ENCODE results near the gene CD83.
"Not testable (repeated sequence)": the region's sequence is repeated elsewhere in the genome, so short reads cannot be mapped to it uniquely, and the experiment has no call there.

CD83 gene

DNA sequence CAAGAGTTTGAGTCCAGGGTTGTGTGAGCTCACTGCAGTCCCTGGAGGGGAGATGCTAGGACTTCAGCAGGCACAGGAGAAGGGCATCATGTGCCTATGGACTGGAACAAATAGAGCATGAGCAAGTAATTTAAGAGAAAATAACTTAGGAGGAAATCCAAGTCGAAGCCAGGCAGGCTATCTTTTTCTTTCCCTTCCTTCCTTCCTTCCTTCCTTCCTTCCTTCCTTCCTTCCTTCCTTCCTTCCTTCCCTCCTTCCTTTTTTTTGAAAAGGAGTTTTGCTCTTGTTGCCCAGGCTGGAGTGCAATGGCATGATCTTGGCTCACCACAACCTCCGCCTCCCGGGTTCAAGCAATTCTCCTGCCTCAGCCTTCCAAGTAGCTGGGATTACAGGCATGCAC lies 33.7 kb downstream of the CD83 start:
- DNase-seq: not testable (repeated sequence)

GRCh38 chr6:14151773-14152172 lies 34.2 kb downstream of the CD83 start:
- no peak for DNase-seq

DNA sequence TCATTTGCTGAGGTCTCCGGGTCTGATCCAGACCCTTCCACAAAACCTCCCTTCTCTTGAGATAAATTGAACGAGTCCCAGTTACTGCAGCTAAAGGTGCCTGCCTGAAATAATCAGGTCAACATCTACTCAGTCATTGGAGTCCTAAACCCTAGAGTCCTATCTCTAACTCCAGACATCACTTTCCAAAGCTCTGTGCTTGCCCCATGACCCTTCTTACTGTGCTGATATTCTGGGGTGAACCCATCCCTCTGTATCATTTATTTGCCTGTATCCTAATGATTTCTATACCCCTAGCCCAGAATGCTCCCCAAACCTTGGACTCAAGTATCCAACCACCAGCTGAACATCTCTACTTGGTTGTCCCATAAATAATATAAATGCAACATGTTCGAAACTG lies 35.7 kb downstream of the CD83 start:
- no peak for DNase-seq

GRCh38 chr6:14159090-14159489 lies 41.5 kb downstream of the CD83 start:
- DNase-seq: no peak

GRCh38 chr6:14162826-14163225 lies 45.3 kb downstream of the CD83 start:
- no peak for DNase-seq

- no peak for DNase-seq
Observed at GRCh38 chr6:14165091-14165490, 47.5 kb downstream of the CD83 start.

GRCh38 chr6:14166839-14167238 lies 49.3 kb downstream of the CD83 start:
- no peak for DNase-seq

DNA sequence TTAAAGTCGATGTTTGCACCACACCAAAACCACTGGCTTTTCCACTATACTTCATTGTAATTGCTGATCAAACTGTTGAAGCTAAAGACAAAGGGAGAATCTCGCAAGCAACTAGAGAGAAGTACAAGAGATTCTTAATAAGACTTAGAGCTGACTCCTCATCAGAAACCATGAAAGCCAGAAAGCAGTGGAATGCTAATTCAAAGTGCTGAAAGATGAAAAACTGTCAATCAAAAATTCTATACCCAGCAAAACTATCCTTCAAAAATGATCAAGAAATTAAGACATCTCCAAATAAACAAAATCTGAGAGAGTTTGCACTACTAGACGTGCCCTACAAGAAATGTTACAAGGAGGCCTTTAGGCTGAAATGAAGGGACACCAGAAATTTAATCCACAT lies 52.6 kb downstream of the CD83 start:
- no peak for DNase-seq

DNA sequence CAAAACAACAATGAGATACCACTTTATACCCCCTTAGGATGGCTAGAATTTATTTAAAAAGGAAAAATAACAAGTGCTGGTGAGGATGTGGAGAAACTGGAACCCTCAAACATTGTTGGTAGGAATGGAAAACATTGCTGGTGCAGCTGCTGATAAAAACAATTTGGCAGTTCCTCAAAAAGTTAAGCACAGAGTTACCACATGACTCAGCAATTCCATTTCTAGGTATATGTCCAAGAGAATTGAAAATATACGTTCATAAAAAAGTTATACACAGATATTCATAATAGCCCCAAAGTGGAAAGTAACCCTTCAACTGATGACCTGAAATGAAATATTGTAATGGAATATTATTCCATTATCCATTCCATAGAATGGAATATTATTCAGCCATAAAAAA lies 55.0 kb downstream of the CD83 start:
- DNase-seq: no peak

- DNase-seq: no peak
Observed at GRCh38 chr6:14174226-14174625, 56.7 kb downstream of the CD83 start.

- no peak for DNase-seq
Observed at GRCh38 chr6:14174996-14175395, 57.4 kb downstream of the CD83 start.

DNA sequence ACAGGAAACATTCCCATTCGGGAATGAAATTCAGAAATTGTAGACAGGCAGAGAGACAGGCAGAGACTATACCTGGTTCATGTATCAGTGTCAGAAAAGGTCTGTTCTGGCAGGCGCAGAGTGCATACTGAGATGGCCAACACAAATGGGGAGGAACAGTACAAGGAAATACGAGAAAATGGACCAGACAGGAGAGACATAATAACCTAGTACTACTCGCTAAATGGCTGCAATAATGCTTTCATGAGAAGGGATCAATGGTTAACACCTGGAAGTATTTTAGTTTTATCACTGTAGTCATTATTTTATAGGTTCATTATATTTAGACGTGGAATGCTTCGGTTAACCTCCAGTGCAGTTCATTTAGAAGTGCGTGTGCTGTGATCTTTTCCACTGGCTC lies 58.9 kb downstream of the CD83 start:
- no peak for DNase-seq

DNA sequence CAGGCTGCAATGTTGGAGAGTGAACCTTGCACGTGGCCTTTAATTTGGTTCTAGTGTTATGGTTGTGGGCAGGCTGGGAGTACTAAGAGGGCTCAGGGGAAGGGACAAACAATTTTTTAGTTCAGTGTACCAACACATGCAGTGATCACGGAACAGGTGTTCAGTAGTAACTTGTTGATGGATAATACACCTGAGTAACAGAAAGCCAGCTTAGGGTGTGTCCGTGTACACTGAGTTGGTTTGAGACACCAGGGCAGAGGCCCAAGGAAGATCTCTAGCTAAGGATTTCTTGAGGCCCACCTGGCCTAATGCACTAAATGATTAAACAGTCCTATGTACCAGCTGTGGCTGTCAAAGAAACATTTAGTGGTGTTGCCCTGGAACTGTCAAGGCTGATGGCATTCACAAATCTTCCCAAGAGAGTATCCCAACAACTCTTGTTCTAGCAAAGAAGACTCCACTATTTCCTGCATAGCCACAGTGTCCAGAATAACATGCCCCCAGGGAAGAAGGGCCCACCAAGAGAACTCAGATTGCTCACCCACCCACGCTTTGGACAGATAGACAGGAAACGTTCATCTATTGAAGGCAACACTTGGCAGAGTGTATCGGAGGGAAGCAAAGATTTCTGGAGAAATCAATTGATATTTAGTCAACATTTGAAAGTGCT lies 60.0 kb downstream of the CD83 start:
- no peak for DNase-seq

GRCh38 chr6:14178083-14178445 lies 60.5 kb downstream of the CD83 start:
- no peak for DNase-seq

DNA sequence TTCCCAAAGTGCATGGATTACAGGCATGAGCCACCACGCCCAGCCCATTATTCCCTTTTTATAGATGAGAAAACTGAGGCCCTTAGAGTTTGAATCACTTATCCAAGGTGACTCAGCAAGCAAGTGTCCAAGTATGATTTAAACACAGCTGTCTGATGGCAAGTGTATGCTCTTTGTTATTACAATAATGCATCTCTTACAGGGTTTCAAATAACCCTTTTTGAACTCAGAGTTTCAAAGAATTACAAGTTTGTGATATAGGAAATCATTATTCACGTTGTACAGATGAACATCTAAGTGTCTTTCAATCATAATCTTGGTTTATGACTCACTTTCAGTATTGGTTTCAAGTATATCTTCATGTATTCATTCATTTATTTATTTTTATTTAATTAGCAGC lies 63.0 kb downstream of the CD83 start:
- no peak for DNase-seq

GRCh38 chr6:14182916-14183315 lies 65.3 kb downstream of the CD83 start:
- no peak for DNase-seq

All from NCI-H748 treated with DMSO at 0.1 percent for 48 hours (cell line).